NT2/D1 (cell line): Measurements from ENCODE around the gene GCC2.
"Not testable (repeated sequence)": the region's sequence is repeated elsewhere in the genome, so short reads cannot be mapped to it uniquely, and the experiment has no call there.

ENCODE experiments used
- DNase-seq: peaks from one replicate; pipeline ENCODE4 v3.0.0-alpha.2; 2011; ENCODE audit warnings: low read depth, low spot score
- H3K27me3 ChIP-seq: 2 replicates; pipeline ENCODE4 v1.6.0; 2011; ENCODE audit warnings: mild to moderate bottlenecking; ENCODE audit not compliant: insufficient read length, insufficient read depth
- H3K36me3 ChIP-seq: 2 replicates; pipeline ENCODE4 v1.6.1; 2011; ENCODE audit warnings: mild to moderate bottlenecking, low read length, mixed read lengths; ENCODE audit not compliant: insufficient read depth, insufficient read length
- H3K4me1 ChIP-seq: 2 replicates; pipeline ENCODE4 v1.5.1; 2011; ENCODE audit not compliant: insufficient read depth, insufficient read length
- H3K4me3 ChIP-seq: 2 replicates; pipeline ENCODE4 v1.5.1; 2011; ENCODE audit warnings: low read depth; ENCODE audit not compliant: insufficient read length
- H3K9ac ChIP-seq: 2 replicates; pipeline ENCODE4 v1.6.0; 2011; ENCODE audit warnings: low read depth; ENCODE audit not compliant: insufficient read length
- H3K9me3 ChIP-seq: 2 replicates; pipeline ENCODE4 v1.5.1; 2011; ENCODE audit warnings: mild to moderate bottlenecking, low read length; ENCODE audit not compliant: insufficient read depth
- SUZ12 ChIP-seq: IDR thresholded peaks from 2 replicates; pipeline ENCODE4 v1.6.1; 2011; ENCODE audit not compliant: insufficient read length, insufficient read depth; ENCODE audit errors: extremely low read depth
- YY1 ChIP-seq: IDR thresholded peaks from 2 replicates; pipeline ENCODE4 v1.6.1; 2011; ENCODE audit not compliant: insufficient read length, insufficient read depth
- ZNF274 ChIP-seq: IDR thresholded peaks from 2 replicates; pipeline ENCODE4 v1.6.1; 2011; ENCODE audit warnings: mild to moderate bottlenecking, low read depth, low read length

Gene GCC2

DNA sequence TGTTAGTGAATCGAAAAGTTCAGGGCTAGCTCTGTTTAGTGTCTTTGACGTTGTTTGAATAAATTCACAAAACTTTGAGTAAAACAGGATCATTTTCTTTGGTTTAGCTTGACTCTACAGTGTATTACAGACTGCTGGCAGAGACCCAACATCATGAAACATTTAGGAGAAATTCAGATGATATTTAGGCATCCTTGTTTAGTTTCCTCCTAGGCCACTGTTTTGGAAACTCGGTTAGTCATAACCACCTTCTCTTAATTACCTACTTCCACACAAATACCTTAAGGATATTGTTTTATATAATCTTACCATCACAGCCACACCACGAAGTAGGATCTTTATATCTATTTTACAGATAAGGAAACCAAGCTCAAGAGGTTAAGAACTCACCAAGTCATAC is 93.1 kb downstream of the GCC2 start:
- no peak overlapping the region for H3K9ac ChIP-seq
- peaks cover 31% of the 10 kb centered on the region for H3K36me3 ChIP-seq
- no peaks in the 10 kb centered on the region for H3K9me3 ChIP-seq
- H3K4me1 ChIP-seq, result no peaks in the 10 kb centered on the region
- TF ChIP-seq ZNF274, result no peak
- no peak for DNase-seq
- no peaks in the 10 kb centered on the region for H3K27me3 ChIP-seq
- no peak overlapping the region for H3K4me3 ChIP-seq

DNA sequence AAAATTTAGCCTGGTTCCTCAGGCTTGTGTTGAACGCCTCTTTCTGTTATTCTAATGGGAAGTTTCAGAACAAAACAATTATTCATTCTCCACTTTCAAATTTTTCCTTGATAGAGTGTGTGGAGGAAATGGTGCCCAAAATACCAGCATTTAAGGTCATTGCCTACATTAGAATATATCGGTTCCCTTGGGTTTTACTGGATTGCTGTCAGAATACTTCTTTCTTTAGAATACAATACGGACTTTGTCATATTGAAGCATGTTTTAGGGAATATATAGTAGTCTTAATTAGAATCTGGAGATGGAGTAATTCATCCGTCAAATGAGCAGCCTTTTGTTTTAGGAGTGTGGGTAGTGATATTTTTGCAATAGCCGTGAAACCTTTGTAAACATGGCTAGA is 98.6 kb downstream of the GCC2 start:
- H3K9ac ChIP-seq, result no peak overlapping the region
- no peaks in the 10 kb centered on the region for H3K27me3 ChIP-seq
- no peak overlapping the region for H3K4me3 ChIP-seq
- TF ChIP-seq YY1, result no peak
- no peak for TF ChIP-seq SUZ12
- TF ChIP-seq ZNF274, result no peak
- DNase-seq, result no peak
- peaks cover 10% of the 10 kb centered on the region for H3K36me3 ChIP-seq
- no peaks in the 10 kb centered on the region for H3K4me1 ChIP-seq
- no peaks in the 10 kb centered on the region for H3K9me3 ChIP-seq

DNA sequence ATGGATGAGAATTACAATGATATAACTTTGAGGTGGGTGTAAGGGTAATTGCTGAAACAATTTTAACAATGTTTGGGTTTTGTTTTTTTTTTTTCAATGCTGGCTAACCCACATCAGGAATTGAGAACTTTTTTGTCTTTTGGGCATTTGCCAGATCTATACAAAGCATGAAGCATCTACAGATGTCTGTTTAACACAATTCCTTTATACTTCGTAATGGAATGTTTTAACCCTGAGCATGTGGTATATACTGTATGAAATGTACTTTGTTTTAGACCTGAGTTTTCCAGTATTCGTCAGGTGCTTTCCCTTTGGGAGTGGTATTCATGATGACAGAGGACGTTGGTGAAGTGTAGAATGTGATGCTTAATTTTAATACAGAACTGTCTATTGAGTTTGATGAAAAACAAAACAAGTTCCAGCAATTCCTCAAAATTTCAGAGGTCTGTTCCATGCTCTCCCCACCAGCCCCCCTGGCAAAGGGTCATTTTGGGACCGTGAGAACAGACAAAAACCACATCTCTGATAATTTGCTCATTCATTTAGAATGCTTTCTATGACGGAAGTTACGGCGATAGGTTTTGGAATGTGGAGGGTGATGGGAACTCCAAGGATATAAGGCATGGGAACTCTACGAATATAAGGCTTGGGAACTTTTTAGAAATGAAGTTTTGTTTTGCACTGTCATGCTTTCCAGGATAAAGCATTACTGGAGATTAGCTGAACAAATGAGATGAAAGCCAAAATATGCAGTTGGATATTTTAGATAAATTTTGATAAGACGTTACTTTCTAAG is 99.4 kb downstream of the GCC2 start:
- no peak overlapping the region for H3K4me3 ChIP-seq
- H3K9me3 ChIP-seq, result no peaks in the 10 kb centered on the region
- no peak overlapping the region for H3K9ac ChIP-seq
- H3K27me3 ChIP-seq, result no peaks in the 10 kb centered on the region
- DNase-seq, result no peak
- no peaks in the 10 kb centered on the region for H3K4me1 ChIP-seq
- TF ChIP-seq ZNF274 (no peak), YY1 (no peak), SUZ12 (no peak)
- H3K36me3 ChIP-seq, result peaks cover 3% of the 10 kb centered on the region

DNA sequence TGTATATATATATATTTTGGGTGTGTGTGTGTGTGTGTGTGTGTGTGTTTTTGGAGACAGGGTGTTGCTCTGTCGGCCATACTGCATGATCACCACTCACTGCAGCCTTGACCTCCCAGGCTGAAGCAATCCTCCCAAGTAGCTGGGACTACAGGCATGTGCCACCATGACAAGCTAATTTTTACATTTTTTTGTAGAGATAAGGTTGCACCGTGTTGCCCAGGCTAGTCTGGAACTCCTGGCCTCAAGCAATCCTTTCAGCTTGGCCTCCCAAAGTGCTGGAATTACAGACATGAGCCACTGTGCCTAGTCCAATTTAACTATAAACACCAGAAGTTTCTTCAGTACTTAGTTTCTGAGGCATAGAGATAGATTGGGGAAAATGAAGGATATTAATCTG is 103.6 kb downstream of the GCC2 start:
- Histone ChIP-seq H3K4me3 (no peak overlapping the region), H3K27me3 (no peaks in the 10 kb centered on the region), H3K4me1 (no peaks in the 10 kb centered on the region), H3K9ac (no peak overlapping the region), H3K36me3 (no peaks in the 10 kb centered on the region), H3K9me3 (peaks cover 4% of the 10 kb centered on the region; the same call in 1 of the 2 replicates)
- TF ChIP-seq SUZ12, result no peak
- TF ChIP-seq YY1, result no peak
- TF ChIP-seq ZNF274, result no peak
- no peak for DNase-seq

DNA sequence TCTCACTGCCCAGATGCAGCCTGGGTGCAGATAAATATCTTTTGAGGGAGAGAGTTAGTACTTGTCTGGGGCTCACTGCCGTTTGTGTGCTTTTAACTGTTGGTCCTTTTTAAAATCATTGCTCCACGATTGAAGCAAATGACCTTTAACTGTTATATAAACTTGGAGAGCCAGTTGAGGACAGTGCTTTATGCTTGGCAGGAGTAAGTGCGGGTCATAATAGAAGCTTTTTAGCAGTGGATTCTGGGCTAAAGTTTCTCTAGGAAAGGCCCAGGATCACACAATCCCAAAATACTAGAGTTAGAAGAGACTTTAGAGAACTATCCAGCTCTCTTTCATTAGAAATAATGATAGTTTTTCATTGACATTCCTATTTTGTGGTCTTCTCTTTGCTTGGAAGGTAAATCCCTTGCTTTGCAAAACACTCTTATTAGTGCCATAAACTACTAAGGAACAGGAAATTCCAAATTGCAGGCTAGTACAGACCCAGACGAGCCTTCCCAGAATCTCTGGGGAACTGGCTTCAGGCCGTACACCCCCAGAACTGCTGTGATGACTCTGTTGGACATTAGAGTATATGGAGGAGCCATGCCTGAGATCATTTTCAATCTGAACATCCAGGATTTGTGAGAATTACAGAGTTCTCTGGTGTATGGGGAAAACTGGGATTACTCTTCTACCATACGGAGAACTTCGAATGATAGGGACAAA is 104.4 kb downstream of the GCC2 start:
- Histone ChIP-seq H3K9ac (no peak overlapping the region), H3K27me3 (no peaks in the 10 kb centered on the region), H3K36me3 (no peaks in the 10 kb centered on the region), H3K9me3 (peaks cover 4% of the 10 kb centered on the region; the same call in 1 of the 2 replicates), H3K4me3 (no peak overlapping the region), H3K4me1 (no peaks in the 10 kb centered on the region)
- TF ChIP-seq YY1 (no peak), SUZ12 (no peak), ZNF274 (no peak)
- DNase-seq, result no peak

DNA sequence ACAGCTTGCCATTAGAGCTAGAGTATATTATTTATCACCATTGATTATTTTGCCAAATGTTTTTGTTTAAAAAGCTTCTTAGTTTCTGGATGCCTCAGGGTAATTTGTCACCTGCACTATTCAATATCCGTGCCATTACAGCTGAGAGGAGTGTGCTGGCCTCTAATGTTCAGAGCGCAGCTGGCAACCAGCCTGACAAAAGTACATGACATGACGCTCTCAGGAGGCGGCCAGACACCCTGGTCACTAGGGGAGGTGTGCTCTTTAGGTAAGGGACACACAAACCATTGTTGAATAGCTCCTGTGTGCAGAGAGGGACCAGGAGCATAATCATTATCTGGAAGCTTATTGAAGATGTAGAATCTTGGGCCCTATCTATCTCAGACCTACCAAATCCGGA is 105.5 kb downstream of the GCC2 start:
- peaks cover 4% of the 10 kb centered on the region; the same call in 1 of the 2 replicates for H3K9me3 ChIP-seq
- DNase-seq, result no peak

DNA sequence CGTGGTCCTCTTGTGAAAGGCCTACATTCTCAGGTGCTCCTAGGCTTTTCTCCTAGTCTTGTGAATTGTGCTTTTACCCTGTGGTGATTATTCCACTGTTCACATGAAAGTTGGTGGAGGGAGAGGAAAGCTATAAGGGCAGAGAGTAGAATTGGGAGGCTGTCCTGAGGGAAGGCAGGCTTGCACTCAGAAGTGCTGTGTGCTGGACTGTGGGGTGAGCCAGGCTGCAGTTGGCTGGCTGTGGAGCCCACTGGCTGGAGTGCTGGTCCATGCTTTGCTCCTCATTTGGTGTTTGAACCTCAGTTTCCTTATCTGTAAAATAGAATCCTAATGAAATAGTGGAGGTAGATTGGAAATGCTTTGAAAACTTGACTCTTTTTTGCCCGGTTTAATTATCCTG is 106.6 kb downstream of the GCC2 start:
- Histone ChIP-seq H3K9me3 (peaks cover 4% of the 10 kb centered on the region; the same call in 1 of the 2 replicates), H3K9ac (no peak overlapping the region), H3K4me1 (no peaks in the 10 kb centered on the region), H3K27me3 (no peaks in the 10 kb centered on the region), H3K4me3 (no peak overlapping the region), H3K36me3 (no peaks in the 10 kb centered on the region)
- DNase-seq, result no peak
- no peak for TF ChIP-seq ZNF274
- no peak for TF ChIP-seq YY1
- no peak for TF ChIP-seq SUZ12

More for the DNA sequence above, 105.5 kb downstream of the GCC2 start:
- TF ChIP-seq YY1 (no peak), SUZ12 (no peak), ZNF274 (no peak)
- Histone ChIP-seq H3K27me3 (no peaks in the 10 kb centered on the region), H3K9ac (no peak overlapping the region), H3K4me1 (no peaks in the 10 kb centered on the region), H3K4me3 (no peak overlapping the region), H3K36me3 (no peaks in the 10 kb centered on the region)

DNA sequence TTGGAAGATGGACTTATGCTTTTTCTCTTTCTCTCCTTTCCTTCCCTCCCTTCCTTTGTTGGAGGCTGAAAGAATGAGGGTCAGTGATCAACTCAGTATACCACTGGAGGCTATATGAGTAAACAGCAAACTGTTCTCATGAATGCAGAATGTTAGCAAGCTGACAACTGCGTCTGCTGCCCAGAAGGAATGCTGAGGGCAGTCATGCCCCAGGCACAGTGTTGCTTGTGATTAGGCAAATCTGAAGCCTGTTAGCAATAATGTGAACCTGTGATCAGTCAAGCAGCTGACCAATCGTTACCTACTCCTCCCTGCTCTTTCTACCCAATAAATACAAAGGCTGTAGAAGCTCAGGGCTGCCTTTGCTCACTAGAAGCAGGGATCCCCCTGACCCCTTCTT is 107.6 kb downstream of the GCC2 start:
- not testable (repeated sequence) for H3K9ac ChIP-seq, H3K27me3 ChIP-seq, H3K36me3 ChIP-seq, H3K4me1 ChIP-seq, H3K9me3 ChIP-seq, H3K4me3 ChIP-seq, DNase-seq
